ENCODE results near the gene GLO1. TPM values are rescaled to one million over a fixed set of nuclear protein-coding genes. Genes with fewer than 3 reads are reported as not detected.

GLO1 gene
- total RNA-seq, result 100 to 1,000 TPM in 1 of 5 donors, 10 to 100 TPM in 3, 1 to 10 TPM in 1; 4.3 to 132 (median 40.8) TPM
- polyA plus RNA-seq, result 10 to 100 TPM; 52.0 to 76.8 (median 72.2) TPM
- long read RNA-seq, donor 1, transcript GLO1-201 (6 exons, 2,012 nt), result major isoform, 22 of 31 reads
- long read RNA-seq, donor 1, partial matches to known transcripts, result 7 of 31 reads
- long read RNA-seq, donor 1, other reads (novel, unspliced or antisense), result 0 of 31 reads
- long read RNA-seq, donor 2, transcript GLO1-201 (6 exons, 2,012 nt), result major isoform, 26 of 27 reads
- long read RNA-seq, donor 2, partial matches to known transcripts, result 0 of 27 reads
- long read RNA-seq, donor 2, other reads (novel, unspliced or antisense), result 0 of 27 reads
- long read RNA-seq, donor 3, transcript GLO1-201 (6 exons, 2,012 nt), result major isoform, 13 of 14 reads
- long read RNA-seq, donor 3, partial matches to known transcripts, result 0 of 14 reads
- long read RNA-seq, donor 3, other reads (novel, unspliced or antisense), result 0 of 14 reads
- long read RNA-seq, donor 4, partial matches to known transcripts, result 0 of 3 reads
- long read RNA-seq, donor 4, other reads (novel, unspliced or antisense), result 0 of 3 reads
- long read RNA-seq, donor 5, transcript GLO1-201 (6 exons, 2,012 nt), result major isoform, 22 of 32 reads
- long read RNA-seq, donor 5, partial matches to known transcripts, result 9 of 32 reads
- long read RNA-seq, donor 5, other reads (novel, unspliced or antisense), result 0 of 32 reads
- long read RNA-seq, donor 6, transcript GLO1-201 (6 exons, 2,012 nt), result major isoform, 51 of 81 reads
- long read RNA-seq, donor 6, partial matches to known transcripts, result 30 of 81 reads
- long read RNA-seq, donor 6, other reads (novel, unspliced or antisense), result 0 of 81 reads
- long read RNA-seq, donor 7, transcript GLO1-201 (6 exons, 2,012 nt), result major isoform, 33 of 34 reads
- long read RNA-seq, donor 7, partial matches to known transcripts, result 0 of 34 reads
- long read RNA-seq, donor 7, other reads (novel, unspliced or antisense), result 0 of 34 reads
- long read RNA-seq, donor 8, transcript GLO1-201 (6 exons, 2,012 nt), result major isoform, 19 of 19 reads
- long read RNA-seq, donor 8, partial matches to known transcripts, result 0 of 19 reads
- long read RNA-seq, donor 8, other reads (novel, unspliced or antisense), result 0 of 19 reads
- long read RNA-seq, donor 9, transcript GLO1-201 (6 exons, 2,012 nt), result major isoform, 18 of 24 reads
- long read RNA-seq, donor 9, partial matches to known transcripts, result 5 of 24 reads
- long read RNA-seq, donor 9, other reads (novel, unspliced or antisense), result 0 of 24 reads
- long read RNA-seq, donor 10, transcript GLO1-201 (6 exons, 2,012 nt), result major isoform, 18 of 18 reads
- long read RNA-seq, donor 10, partial matches to known transcripts, result 0 of 18 reads
- long read RNA-seq, donor 10, other reads (novel, unspliced or antisense), result 0 of 18 reads

GRCh38 chr6:38702558-38703397 is at the start of gene GLO1:
GLO1 (minus strand) TSS chr6:38703145; CDS start chr6:38703054, 91 bp downstream.
- peaks cover 0 to 8% (median 3%) of the 10 kb centered on the region in 4 donors for H3K36me3 ChIP-seq
- TF ChIP-seq EP300 (IDR thresholded peaks at IDR 0.05) (no peak), POLR2AphosphoS5 (IDR thresholded peaks at IDR 0.05) (peak; percentile 93 to 99 (median 98)), POLR2A (IDR thresholded peaks at IDR 0.05) (peak in 2 of 4 donors; percentile 42 to 88)
- TF ChIP-seq, protein P1, sequence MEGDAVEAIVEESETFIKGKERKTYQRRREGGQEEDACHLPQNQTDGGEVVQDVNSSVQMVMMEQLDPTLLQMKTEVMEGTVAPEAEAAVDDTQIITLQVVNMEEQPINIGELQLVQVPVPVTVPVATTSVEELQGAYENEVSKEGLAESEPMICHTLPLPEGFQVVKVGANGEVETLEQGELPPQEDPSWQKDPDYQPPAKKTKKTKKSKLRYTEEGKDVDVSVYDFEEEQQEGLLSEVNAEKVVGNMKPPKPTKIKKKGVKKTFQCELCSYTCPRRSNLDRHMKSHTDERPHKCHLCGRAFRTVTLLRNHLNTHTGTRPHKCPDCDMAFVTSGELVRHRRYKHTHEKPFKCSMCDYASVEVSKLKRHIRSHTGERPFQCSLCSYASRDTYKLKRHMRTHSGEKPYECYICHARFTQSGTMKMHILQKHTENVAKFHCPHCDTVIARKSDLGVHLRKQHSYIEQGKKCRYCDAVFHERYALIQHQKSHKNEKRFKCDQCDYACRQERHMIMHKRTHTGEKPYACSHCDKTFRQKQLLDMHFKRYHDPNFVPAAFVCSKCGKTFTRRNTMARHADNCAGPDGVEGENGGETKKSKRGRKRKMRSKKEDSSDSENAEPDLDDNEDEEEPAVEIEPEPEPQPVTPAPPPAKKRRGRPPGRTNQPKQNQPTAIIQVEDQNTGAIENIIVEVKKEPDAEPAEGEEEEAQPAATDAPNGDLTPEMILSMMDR (IDR thresholded peaks at IDR 0.05), result no peak
- H3K27ac ChIP-seq, result peak within 1 kb of the TSS; percentile 86 to 97 (median 93)
- H3K4me3 ChIP-seq, result peak within 1 kb of the TSS; percentile 55 to 72 (median 64)
- WGBS, 5 donors, result 0 to 1% (median 0%) methylated on average over 30 to 53 of the region's 53 CpGs
- intact Hi-C loops (cut with DNase I; ENCODE audit: low total_unique reads), result no loop called here
- peaks cover 0 to 6% (median 0%) of the 10 kb centered on the region in 3 donors for H3K27me3 ChIP-seq
- peaks cover 0 to 20% (median 13%) of the 10 kb centered on the region in 4 donors for H3K4me1 ChIP-seq
- peak; percentile 98 to 99 for DNase-seq
- peaks cover 0 to 15% (median 5%) of the 10 kb centered on the region in 4 donors for H3K9me3 ChIP-seq

DNA sequence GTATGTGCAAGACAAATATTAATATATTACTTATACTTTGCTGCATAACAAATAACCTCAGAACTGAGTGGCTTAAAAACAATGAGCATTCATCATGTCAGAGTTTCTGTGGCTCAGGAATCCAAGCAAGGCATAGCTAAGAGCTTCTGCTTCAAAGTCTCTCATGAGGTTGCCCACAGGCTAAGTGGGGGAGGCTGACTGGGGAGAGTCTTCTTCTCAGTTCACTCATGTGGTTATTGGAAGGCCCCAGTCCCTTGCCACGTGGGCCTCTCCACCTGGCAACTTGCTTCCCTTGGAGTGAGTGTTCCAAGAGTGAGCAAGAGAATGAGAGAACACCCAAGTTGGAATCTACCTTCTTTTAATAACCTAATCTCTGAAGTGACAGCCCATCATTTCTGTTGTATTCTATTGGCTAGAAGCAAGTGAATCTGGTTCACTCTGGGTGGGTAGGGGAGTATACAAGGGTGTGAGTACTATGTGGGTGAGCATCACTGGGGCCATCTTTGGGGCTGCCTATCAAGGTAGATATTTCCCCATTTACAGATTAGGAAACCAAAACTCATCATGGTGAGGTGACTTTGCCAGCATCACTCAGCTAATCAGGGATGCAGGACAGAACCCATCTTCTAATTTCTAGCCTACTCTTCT is 48.1 kb upstream of the GLO1 start:
- no peaks in the 10 kb centered on the region for H3K4me1 ChIP-seq
- H3K27ac ChIP-seq, result no peak overlapping the region
- no peaks in the 10 kb centered on the region for H3K36me3 ChIP-seq
- DNase-seq, result no peak
- H3K27me3 ChIP-seq, result peaks cover 0 to 3% (median 0%) of the 10 kb centered on the region in 3 donors
- TF ChIP-seq POLR2AphosphoS5 (IDR thresholded peaks at IDR 0.05) (no peak), EP300 (IDR thresholded peaks at IDR 0.05) (no peak), POLR2A (IDR thresholded peaks at IDR 0.05) (no peak)
- TF ChIP-seq, protein P1 (IDR thresholded peaks at IDR 0.05), result no peak
- WGBS, 5 donors, result 46 to 76% (median 67%) methylated on average over 1 of the region's 1 CpG
- intact Hi-C loops (cut with DNase I; ENCODE audit: low total_unique reads), result no loop called here
- no peaks in the 10 kb centered on the region for H3K9me3 ChIP-seq
- no peak overlapping the region for H3K4me3 ChIP-seq

- Histone ChIP-seq H3K36me3 (no peaks in the 10 kb centered on the region), H3K4me1 (no peaks in the 10 kb centered on the region), H3K27me3 (peaks cover 0 to 3% (median 0%) of the 10 kb centered on the region in 3 donors), H3K4me3 (no peak overlapping the region), H3K9me3 (no peaks in the 10 kb centered on the region), H3K27ac (no peak overlapping the region)
- intact Hi-C loops (cut with DNase I; ENCODE audit: low total_unique reads), result no loop called here
- TF ChIP-seq POLR2AphosphoS5 (IDR thresholded peaks at IDR 0.05), result no peak
- TF ChIP-seq EP300 (IDR thresholded peaks at IDR 0.05), result no peak
- no peak for DNase-seq
- 87 to 97% (median 93%) methylated on average over 1 of the region's 1 CpG for WGBS, 5 donors
Observed at GRCh38 chr6:38749473-38749872, 46.5 kb upstream of the GLO1 start.

All from stomach (tissue), 19 donors.